ENCODE measurements around the gene NUDT2. TPM values are rescaled to one million over a fixed set of nuclear protein-coding genes. Genes with fewer than 3 reads are reported as not detected.
"Not testable (repeated sequence)": the region's sequence is repeated elsewhere in the genome, so short reads cannot be mapped to it uniquely, and the experiment has no call there.

The NUDT2 gene
- polyA plus RNA-seq (2014; cell fraction: cytosol; rRNA removed): 43.6 and 54.8 TPM in 2 replicates
- 22.1 and 28.3 TPM in 2 replicates for polyA plus RNA-seq (2014; cell fraction: nucleus; rRNA removed)

DNA sequence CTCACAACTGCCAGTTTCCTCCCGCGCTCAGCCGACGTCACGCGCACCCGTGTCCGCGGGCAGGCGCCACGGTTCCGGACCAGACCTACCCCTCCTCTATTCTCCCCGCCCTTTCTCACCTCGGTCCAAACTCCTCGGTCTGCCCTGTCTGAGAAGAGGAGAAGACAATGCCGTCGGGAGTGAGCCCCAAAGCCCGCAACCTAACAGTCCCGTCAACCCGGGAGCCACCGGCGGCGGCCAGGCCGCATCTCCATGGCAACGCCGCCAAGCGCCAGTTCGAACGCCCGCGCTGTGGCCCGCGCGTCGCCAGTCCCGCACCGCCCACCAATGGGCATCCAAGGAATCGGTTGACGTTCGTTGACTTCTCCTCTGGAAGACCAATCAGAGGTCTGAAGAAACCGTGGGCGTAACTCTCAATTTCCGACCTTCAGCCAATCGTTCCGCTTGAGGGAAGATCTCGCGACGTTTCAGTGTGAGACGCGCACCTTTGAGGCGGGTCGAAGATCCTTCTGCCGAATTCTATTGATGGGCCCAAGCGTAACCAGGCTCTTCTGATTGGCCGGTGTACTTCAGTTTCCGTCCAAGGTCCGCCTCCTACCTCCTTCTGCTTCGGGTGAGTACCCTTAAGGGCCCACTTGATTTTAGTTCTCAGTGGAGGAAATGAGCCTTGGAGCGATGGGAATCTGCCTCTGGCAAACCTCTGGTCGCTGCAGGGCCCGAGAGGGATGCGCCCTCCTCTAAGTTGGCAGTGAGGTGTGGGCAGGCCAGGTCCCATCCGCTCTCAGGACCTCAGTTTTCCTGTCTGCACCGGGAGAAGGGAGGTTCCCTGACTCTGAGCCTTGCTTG, at the start of gene NUDT2, which contains the start of gene KIF24:
TSS of gene NUDT2 (plus strand) at position 583 of the 846 bp plus-strand sequence. CDS start 9,471 bp downstream, outside the sequence.
TSS of gene KIF24 (minus strand) at position 282 of the 846 bp plus-strand sequence. CDS start 17,922 bp downstream, outside the sequence.
- peak; percentile 100 for DNase-seq (ENCODE audit: low spot score)

DNA sequence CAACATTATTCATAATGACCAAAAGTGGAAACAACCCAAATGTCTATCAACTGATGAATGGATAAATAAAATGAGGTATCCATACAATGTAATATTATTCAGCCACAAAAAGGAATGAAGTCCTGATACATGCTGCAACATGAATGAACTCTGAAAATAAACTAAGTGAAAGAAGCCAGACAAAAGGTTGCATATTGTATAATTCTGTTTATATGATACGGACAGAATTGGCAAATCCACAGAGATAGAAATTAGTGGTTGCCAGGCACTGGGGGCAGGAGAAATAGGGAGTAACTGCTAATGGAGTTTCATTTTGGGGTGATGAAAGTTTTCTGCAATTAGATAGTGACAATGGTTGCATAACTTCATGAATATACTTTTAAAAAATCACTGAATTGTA, 47.3 kb upstream of the NUDT2 start:
- DNase-seq (ENCODE audit: low spot score): no peak

- no peak for DNase-seq (ENCODE audit: low spot score)
Measured at GRCh38 chr9:34289159-34289558, 40.2 kb upstream of the NUDT2 start.

GRCh38 chr9:34291023-34291422, 38.3 kb upstream of the NUDT2 start:
- DNase-seq (ENCODE audit: low spot score): no peak

GRCh38 chr9:34291423-34291822, 37.9 kb upstream of the NUDT2 start:
- no peak for DNase-seq (ENCODE audit: low spot score)

- no peak for DNase-seq (ENCODE audit: low spot score)
Measured at GRCh38 chr9:34292552-34292951, 36.8 kb upstream of the NUDT2 start.

DNA sequence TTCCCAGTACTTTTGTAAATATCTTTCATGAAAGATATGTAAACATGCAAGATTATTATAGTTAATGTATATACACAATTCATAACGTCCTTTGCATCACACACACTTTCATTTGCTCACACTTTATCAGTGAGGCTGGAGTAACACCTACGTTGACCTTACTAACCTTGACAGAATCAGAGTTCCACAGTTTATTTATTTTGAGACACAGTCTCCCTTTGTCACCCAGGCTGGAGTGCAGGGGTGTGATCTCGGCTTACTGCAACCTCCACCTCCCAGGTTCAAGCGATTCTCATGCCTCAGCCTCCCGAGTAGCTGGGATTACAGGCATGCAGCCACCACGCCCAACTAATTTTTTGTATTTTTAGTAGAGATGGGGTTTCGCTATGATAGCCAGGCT, 28.3 kb upstream of the NUDT2 start:
- DNase-seq (ENCODE audit: low spot score): not testable (repeated sequence)

DNA sequence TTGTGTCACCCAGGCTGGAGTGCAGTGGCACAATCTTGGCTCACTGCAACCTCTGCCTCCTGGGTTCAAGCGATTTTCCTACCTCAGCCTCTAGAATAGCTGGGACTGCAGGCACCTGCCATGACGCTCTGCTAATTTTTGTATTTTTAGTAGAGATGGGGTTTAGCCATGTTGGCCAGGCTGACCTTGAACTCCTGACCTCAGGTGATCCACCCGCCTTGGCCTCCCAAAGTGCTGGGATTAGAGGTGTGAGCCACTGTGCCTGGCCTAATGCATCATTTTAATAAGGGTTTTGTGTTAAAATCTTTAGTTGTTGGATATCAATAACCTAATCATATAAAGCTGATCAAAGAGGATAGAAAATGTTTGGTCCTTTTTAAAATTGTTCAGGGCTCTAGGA, 21.1 kb upstream of the NUDT2 start:
- not testable (repeated sequence) for DNase-seq (ENCODE audit: low spot score)

DNA sequence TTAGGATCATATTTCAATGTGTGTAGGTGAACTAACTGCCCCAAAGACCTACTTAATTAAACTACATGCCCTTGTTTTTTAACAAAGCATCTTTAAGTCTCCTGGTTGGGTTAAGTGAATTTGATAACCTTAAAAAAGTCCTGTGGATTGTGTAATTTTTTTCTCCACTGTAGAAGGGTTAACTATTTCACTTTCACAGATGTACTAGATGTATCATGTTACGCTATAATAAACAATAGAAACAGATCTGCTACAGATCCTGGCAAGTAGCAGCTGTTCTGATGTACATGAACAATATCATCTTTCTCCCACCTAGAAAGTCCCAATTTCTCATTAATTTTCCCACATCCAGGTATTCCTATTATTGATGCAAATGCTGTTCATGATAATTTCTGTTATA, 19.2 kb upstream of the NUDT2 start:
- DNase-seq (ENCODE audit: low spot score): peak; percentile 17

DNA sequence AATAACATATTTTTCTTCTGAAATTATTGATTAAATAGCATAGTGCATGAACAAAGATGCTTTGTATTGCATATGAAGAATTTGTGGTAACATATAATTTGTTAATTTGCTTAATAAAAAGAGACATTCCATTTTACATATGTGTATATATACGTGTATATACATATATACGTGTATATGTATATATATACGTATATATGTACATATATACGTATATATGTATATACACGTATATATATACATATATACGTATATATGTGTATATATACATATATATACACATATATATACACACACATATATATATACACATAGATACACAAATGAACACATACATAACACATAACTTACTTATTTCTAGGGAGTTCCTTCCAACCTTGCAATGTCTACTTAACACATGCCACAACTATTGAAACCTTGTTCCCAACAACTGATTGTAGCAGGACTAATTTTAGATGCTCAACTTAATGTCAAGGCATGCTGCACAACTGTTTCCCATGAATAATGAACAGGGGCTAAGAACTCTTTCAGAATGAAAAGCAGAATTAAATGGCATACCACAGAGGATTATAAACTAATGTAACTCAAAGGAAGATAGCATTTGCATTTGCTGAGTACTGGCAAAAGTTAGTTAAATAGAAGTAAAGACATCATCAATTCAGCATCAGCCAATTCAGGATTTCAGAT, 17.7 kb upstream of the NUDT2 start:
- DNase-seq (ENCODE audit: low spot score): no peak

GRCh38 chr9:34317436-34317835, 11.9 kb upstream of the NUDT2 start:
- DNase-seq (ENCODE audit: low spot score): no peak

DNA sequence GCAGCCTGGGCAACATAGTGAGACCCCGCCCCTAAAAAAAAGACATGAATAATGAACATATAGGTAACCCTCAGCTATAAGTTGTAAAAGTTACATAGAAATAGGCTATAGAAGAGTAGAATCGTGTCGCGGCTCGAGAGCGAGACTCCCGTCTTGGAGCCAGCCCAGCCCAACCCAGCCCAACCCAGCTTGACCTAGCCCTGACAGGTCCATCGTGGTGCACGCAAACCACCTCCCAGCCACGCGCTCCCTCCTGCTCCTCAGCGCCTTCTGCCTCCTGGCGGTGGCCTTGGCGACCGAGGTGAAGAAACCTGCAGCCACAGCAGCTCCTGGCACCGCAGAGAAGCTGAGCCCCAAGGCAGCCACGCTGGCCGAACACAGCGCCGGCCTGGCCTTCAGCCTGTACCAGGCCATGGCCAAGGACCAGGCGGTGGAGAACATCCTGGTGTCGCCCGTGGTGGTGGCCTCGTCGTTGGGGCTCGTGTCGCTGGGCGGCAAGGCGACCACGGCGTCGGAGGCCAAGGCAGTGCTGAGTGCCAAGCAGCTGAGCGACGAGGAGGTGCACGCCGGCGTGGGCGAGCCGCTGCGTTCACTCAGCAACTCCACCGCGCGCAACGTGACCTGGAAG, 11.1 kb upstream of the NUDT2 start:
- no peak for DNase-seq (ENCODE audit: low spot score)

DNA sequence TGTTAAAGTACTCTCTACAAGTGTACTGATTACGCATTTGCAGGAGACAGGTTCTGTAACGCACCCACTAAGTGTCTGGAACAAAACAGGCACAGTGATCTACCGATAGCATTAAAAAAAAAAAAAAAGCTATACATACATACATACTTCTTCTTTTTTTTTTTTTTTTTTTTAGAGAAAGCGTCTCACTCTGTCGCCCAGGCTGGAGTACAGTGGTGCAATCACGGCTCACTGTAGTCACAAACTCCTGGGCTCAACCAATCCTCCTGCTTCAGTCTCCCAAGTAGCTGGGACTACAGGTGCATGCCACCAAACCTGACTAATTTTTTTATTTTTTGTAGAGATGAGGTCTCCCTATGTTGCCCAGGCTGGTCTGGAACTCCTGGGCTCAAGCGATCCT, 7.9 kb upstream of the NUDT2 start:
- no peak for DNase-seq (ENCODE audit: low spot score)

GRCh38 chr9:34322899-34323591, 6.3 kb upstream of the NUDT2 start:
- DNase-seq (ENCODE audit: low spot score): no peak

DNA sequence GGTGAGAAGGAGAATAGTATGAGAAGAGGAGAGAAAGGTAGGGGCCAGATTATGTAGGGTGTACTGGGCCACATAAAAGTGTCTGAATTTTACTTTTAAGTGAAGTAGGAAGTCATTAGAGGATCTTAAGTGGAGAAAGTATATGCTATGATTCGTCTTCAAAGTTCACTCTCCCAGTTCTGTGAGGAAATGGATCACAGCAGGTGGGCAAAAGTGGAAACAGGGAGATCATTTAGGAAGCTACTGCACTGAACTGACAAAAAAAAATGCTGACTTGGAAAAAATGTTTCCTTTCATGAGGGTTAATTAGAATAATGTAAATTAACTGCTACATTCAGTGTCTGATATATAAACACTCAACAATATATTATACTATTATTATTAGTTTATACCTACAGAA, 2.7 kb upstream of the NUDT2 start:
- DNase-seq (ENCODE audit: low spot score): no peak

- no peak for DNase-seq (ENCODE audit: low spot score)
Measured at GRCh38 chr9:34328500-34328986, 826 bp upstream of the NUDT2 start.

GRCh38 chr9:34331196-34331595, 1.8 kb downstream of the NUDT2 start:
- no peak for DNase-seq (ENCODE audit: low spot score)

GRCh38 chr9:34332076-34332964, 3.0 kb downstream of the NUDT2 start:
- DNase-seq (ENCODE audit: low spot score): peak; percentile 41

- DNase-seq (ENCODE audit: low spot score): no peak
Measured at GRCh38 chr9:34333836-34334235, 4.5 kb downstream of the NUDT2 start.

- no peak for DNase-seq (ENCODE audit: low spot score)
Measured at GRCh38 chr9:34334337-34334824, 5.0 kb downstream of the NUDT2 start.

All from SK-N-DZ (cell line).